Ectodermal cell (in vitro differentiated cells): Measurements from ENCODE around the gene ZKSCAN1.
A peak's percentile ranks its signal among the peaks of the same experiment; 100 is the strongest.
"Not testable (repeated sequence)": the region's sequence is repeated elsewhere in the genome, so short reads cannot be mapped to it uniquely, and the experiment has no call there.

Source experiments
- H3K27ac ChIP-seq: 2 replicates; pipeline ENCODE4 v1.7.0; 2013; ENCODE audit warnings: mild to moderate bottlenecking, low read depth, low read length; ENCODE audit not compliant: insufficient read depth, poor library complexity, severe bottlenecking
- H3K27me3 ChIP-seq: 2 replicates; pipeline ENCODE4 v1.7.0; 2013; ENCODE audit warnings: mild to moderate bottlenecking, low read length; ENCODE audit not compliant: insufficient read depth, control insufficient read depth, poor library complexity, severe bottlenecking
- H3K36me3 ChIP-seq: one replicate; pipeline ENCODE4 v1.7.0; 2013; ENCODE audit warnings: low read length; ENCODE audit not compliant: control insufficient read depth, insufficient read depth
- H3K4me1 ChIP-seq: one replicate; pipeline ENCODE4 v1.7.0; 2013; ENCODE audit warnings: low read length; ENCODE audit not compliant: control insufficient read depth, insufficient read depth
- H3K4me3 ChIP-seq: 2 replicates; pipeline ENCODE4 v1.7.0; 2013; ENCODE audit warnings: low read depth, low read length, control low read depth; ENCODE audit not compliant: insufficient read depth
- H3K9me3 ChIP-seq: 2 replicates; pipeline ENCODE4 v1.7.0; 2013; ENCODE audit warnings: mild to moderate bottlenecking, low read length, moderate library complexity; ENCODE audit not compliant: control insufficient read depth
- WGBS, 2 experiments: methylation state at CpG; one replicate each; pipeline ENCODE4 v1.1.7; 2013; ENCODE audit warnings: missing lambda C conversion rate in 2 of 2; 5-methylcytosine and 5-hydroxymethylcytosine counted together

ZKSCAN1 gene

GRCh38 chr7:99981066-99981465, 34.3 kb upstream of the ZKSCAN1 start:
- H3K27ac ChIP-seq, H3K9me3 ChIP-seq: not testable (repeated sequence)
- 87 to 92% methylated on average over 7 of the region's 7 CpGs for WGBS, 2 experiments

GRCh38 chr7:99984593-99984992, 30.8 kb upstream of the ZKSCAN1 start:
- Histone ChIP-seq H3K4me3 (no peak overlapping the region), H3K4me1 (no peaks in the 10 kb centered on the region), H3K27me3 (peaks cover 8% of the 10 kb centered on the region), H3K27ac (no peak overlapping the region), H3K9me3 (no peaks in the 10 kb centered on the region), H3K36me3 (no peaks in the 10 kb centered on the region)
- 61% methylated on average over 2 of the region's 2 CpGs for WGBS, 2 experiments

More at GRCh38 chr7:99981066-99981465, 34.3 kb upstream of the ZKSCAN1 start:
- not testable (repeated sequence) for H3K27me3 ChIP-seq, H3K4me3 ChIP-seq, H3K4me1 ChIP-seq, H3K36me3 ChIP-seq

GRCh38 chr7:99987306-99987705, 28.1 kb upstream of the ZKSCAN1 start:
- 92% methylated on average over 14 of the region's 14 CpGs for WGBS, 2 experiments
- not testable (repeated sequence) for H3K9me3 ChIP-seq, H3K27ac ChIP-seq, H3K36me3 ChIP-seq, H3K4me1 ChIP-seq, H3K4me3 ChIP-seq
- peaks cover 17% of the 10 kb centered on the region for H3K27me3 ChIP-seq

- Histone ChIP-seq H3K9me3 (no peaks in the 10 kb centered on the region), H3K27ac (no peak overlapping the region), H3K27me3 (peaks cover 17% of the 10 kb centered on the region), H3K4me3 (no peak overlapping the region), H3K4me1 (no peaks in the 10 kb centered on the region), H3K36me3 (no peaks in the 10 kb centered on the region)
- 72 to 73% methylated on average over 5 of the region's 5 CpGs for WGBS, 2 experiments
These were observed 27.6 kb upstream of the ZKSCAN1 start for GRCh38 chr7:99987846-99988245.

DNA sequence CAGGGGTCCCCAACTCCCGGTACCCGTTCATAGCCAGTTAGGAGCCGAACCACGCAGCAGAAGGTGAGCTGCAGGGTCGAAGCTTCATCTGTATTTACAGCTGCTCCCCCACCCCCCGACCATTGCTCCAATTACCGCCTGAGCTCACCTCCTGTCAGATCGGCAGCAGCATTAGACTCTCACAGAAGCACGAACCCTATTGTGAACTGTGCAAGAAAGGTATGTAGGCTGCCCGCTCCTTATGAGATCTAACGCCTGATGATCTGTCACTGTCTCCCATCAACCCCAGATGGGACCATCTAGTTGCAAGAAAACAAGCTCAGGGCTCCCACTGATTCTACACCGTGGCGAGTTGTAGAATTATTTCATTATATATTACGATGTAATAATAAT, 24.9 kb upstream of the ZKSCAN1 start:
- Histone ChIP-seq H3K27ac (no peak overlapping the region), H3K9me3 (no peaks in the 10 kb centered on the region), H3K36me3 (no peaks in the 10 kb centered on the region), H3K27me3 (peaks cover 17% of the 10 kb centered on the region), H3K4me3 (no peak overlapping the region), H3K4me1 (no peaks in the 10 kb centered on the region)
- WGBS, 2 experiments: 59 to 65% methylated on average over 11 of the region's 14 CpGs

- H3K27ac ChIP-seq, H3K36me3 ChIP-seq, H3K4me3 ChIP-seq, H3K9me3 ChIP-seq, H3K4me1 ChIP-seq: not testable (repeated sequence)
- WGBS, 2 experiments: 73 to 75% methylated on average over 6 of the region's 6 CpGs
- peaks cover 17% of the 10 kb centered on the region for H3K27me3 ChIP-seq
These were observed 23.9 kb upstream of the ZKSCAN1 start for GRCh38 chr7:99991543-99991942.

DNA sequence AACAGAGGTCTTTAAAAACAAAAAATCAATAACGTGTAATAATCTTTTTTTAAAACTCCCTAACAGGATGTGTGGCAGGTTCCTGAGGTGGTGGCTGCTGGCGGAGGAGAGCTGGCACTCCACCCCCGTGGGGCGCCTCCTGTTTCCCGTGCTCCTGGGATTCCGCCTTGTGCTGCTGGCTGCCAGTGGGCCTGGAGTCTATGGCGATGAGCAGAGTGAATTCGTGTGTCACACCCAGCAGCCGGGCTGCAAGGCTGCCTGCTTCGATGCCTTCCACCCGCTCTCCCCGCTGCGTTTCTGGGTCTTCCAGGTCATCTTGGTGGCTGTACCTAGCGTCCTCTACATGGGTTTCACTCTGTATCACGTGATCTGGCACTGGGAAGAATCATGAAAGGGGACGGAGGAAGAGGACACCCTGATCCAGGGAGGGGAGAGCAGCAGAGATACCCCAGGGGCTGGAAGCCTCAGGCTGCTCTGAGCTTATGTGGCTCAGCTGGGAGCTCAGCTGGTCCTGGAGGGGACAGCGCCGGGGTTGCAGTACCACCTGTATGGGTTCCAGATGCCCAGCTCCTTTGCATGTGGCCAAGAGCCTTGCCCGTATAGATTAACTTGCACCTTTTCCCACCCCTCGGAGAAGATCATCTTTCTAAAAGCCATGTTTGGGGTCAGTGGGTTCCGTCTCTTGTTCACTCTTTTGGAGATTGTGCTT, 22.9 kb upstream of the ZKSCAN1 start:
- Histone ChIP-seq H3K9me3 (no peaks in the 10 kb centered on the region), H3K27ac (no peak overlapping the region), H3K4me1 (no peaks in the 10 kb centered on the region), H3K36me3 (no peaks in the 10 kb centered on the region), H3K27me3 (peaks cover 17% of the 10 kb centered on the region), H3K4me3 (no peak overlapping the region)
- WGBS, 2 experiments: 89 to 91% methylated on average over 21 of the region's 21 CpGs

DNA sequence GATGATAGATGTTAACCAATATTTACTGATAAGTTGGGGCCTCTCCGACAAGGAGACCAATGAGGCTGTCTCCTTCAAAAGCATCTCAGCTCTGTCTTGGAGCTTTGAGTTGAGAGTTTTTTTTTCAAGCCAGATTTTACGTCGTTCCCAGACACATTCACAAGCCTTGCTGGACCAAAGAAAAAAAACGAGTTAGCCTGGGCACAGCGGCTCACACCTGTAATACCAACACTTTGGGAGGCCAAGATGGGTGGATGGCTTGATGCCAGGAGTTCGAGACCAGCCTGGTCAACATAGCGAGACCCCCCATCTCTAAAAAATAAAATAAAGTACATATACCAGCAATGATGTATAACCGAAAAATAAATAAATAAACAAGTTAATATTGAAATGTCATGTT, 20.6 kb upstream of the ZKSCAN1 start:
- Histone ChIP-seq H3K4me1 (no peaks in the 10 kb centered on the region), H3K9me3 (no peaks in the 10 kb centered on the region), H3K36me3 (no peaks in the 10 kb centered on the region), H3K4me3 (no peak overlapping the region), H3K27ac (no peak overlapping the region), H3K27me3 (peaks cover 7% of the 10 kb centered on the region)
- WGBS, 2 experiments: 87 to 91% methylated on average over 6 to 7 of the region's 8 CpGs

DNA sequence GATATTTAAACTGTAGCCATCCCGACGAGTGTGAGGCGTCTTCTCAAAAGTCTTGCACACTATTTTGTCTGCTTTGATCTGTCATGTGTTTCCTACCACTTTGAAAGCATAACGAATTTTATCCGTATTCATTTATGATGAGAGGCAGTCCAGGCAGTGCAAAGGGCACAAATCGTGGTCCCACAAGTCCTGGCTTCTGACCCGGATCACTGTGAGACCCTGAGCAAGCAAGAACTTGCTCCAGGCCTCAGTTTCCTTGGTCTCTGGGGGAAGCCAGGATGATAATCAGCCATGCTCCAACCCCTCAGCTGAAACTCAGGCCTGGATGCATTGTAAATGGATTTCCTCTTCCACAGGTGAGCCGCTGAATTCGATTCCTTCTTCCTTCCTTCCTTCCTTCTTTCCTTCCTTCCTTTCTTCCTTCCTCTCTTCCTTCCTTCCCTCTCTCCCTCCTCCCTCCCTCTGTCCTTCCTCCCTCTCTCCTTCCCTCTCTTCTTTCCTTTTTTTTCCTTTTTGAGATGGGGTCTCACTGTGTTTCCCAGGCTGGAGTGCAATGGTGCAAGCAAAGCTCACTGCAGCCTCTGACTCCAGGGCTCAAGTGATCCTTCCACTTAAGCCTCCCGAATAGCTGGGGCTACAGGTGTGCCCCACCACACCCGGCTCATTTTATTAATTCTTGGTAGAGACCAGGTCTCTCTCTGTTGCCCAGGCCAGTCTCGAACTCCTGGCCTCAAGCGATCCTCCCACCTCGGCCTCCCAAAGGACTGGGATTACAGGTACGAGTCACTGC, 18.4 kb upstream of the ZKSCAN1 start:
- no peak overlapping the region for H3K4me3 ChIP-seq

DNA sequence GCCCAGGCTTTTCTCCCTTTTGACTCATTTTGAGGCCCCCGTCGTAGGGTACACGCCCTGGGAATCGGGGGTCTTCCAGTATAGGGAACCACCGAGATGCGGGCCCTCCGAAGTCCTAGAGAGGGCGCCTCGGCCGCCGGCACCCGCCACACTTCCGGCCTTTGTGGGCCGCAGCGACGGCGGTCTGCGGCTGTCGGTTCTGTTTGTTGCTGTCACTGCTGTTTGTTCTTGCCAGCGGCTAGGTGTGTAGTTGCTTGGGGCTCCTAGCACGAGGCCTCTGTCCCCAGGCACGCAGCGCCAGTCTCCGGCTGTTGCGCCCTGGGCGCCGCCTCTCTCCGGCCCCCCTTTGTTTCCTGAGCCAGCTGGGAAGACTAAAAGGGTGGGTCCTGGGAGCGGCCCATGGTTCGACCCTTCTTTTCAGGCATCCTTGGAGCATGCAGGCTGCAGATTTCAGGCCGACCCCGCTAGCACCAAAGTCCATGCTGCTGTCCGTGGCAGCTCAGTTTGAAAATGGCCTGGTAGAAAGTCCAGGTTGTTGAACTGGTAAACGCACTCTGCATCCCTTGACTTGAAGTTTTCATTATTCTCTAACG, 17.8 kb upstream of the ZKSCAN1 start:
- H3K27ac ChIP-seq: no peak overlapping the region
- no peaks in the 10 kb centered on the region for H3K27me3 ChIP-seq
- H3K9me3 ChIP-seq: no peaks in the 10 kb centered on the region
- H3K4me1 ChIP-seq: no peaks in the 10 kb centered on the region
- H3K36me3 ChIP-seq: no peaks in the 10 kb centered on the region
- 87 to 91% methylated on average over 35 of the region's 35 CpGs for WGBS, 2 experiments
- H3K4me3 ChIP-seq: peak overlapping the region; percentile 21

More for the DNA sequence above, 18.4 kb upstream of the ZKSCAN1 start:
- no peaks in the 10 kb centered on the region for H3K4me1 ChIP-seq
- no peaks in the 10 kb centered on the region for H3K9me3 ChIP-seq
- H3K27me3 ChIP-seq: no peaks in the 10 kb centered on the region
- H3K27ac ChIP-seq: no peak overlapping the region
- no peaks in the 10 kb centered on the region for H3K36me3 ChIP-seq
- 92 to 95% methylated on average over 15 of the region's 15 CpGs for WGBS, 2 experiments
